OCI-LY7 (cell line): ENCODE data around the gene SAMD5.

Source experiments
- EZH2phosphoT487 ChIP-seq: fragments of 200-600 bp; sonication (generic); IDR thresholded peaks from 2 replicates; pipeline ENCODE4 v1.6.1; 2018; ENCODE audit warnings: low read depth, borderline replicate concordance, mild to moderate bottlenecking, mixed run types, antibody characterized with exemption, low read length, moderate library complexity, mixed read lengths
- TF ChIP-seq, protein P1 (sequence below): fragments of 200-600 bp; sonication (generic); conservative IDR thresholded peaks from 2 replicates; pipeline ENCODE4 v1.5.1; 2014; ENCODE audit warnings: mild to moderate bottlenecking, antibody characterized with exemption, low read length, moderate library complexity, mixed read lengths

DNA sequence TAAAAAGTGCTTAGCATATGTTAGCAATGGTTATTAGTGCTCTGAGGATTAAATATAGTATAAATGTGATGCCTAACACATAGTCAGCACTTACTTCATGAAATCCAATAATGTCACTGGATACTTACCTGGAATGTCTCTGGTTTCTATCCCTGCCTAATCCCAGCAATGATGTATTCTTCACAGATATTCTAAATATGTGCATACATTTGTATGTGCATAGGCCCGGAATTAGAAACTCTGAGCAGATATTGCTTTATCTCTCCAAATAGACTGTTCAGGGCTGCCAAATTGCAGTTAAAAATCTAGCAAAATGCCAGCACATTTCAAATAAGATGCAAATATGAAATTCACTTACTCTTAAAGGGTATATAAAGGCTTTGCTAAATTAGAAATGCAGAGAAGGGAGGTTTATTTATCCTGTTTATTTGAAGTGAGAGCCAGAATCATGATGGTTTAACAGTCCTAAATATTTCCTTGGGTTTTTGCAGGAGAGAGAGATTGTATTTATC is 81.3 kb downstream of the SAMD5 start:
- no peak for TF ChIP-seq EZH2phosphoT487
- TF ChIP-seq, protein P1, sequence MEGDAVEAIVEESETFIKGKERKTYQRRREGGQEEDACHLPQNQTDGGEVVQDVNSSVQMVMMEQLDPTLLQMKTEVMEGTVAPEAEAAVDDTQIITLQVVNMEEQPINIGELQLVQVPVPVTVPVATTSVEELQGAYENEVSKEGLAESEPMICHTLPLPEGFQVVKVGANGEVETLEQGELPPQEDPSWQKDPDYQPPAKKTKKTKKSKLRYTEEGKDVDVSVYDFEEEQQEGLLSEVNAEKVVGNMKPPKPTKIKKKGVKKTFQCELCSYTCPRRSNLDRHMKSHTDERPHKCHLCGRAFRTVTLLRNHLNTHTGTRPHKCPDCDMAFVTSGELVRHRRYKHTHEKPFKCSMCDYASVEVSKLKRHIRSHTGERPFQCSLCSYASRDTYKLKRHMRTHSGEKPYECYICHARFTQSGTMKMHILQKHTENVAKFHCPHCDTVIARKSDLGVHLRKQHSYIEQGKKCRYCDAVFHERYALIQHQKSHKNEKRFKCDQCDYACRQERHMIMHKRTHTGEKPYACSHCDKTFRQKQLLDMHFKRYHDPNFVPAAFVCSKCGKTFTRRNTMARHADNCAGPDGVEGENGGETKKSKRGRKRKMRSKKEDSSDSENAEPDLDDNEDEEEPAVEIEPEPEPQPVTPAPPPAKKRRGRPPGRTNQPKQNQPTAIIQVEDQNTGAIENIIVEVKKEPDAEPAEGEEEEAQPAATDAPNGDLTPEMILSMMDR = no peak
